ENCODE data around the gene CFAP45.
"Not testable (repeated sequence)": the region's sequence is repeated elsewhere in the genome, so short reads cannot be mapped to it uniquely, and the experiment has no call there.

CFAP45 gene

DNA sequence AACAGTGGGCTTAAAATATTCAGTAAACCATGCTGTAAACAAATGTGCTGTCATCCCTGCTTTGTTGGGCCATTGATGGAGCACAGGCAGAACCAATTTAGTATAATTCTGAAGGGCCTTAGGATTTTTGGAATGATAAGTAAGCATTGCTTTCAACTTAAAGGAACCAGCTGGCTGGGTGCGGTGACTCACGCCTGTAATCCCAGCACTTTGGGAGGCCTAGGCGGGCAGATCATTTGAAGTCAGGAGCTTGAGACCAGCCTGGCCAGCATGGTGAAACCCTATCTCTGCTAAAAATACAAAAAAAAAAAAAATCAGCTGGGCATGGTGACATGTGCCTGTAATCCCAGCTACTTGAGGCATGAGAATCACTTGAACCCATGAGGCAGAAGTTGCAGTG, 4.1 kb upstream of the CFAP45 start:
- not testable (repeated sequence) for DNase-seq (ENCODE audit: low read depth in 2 of 2)

DNA sequence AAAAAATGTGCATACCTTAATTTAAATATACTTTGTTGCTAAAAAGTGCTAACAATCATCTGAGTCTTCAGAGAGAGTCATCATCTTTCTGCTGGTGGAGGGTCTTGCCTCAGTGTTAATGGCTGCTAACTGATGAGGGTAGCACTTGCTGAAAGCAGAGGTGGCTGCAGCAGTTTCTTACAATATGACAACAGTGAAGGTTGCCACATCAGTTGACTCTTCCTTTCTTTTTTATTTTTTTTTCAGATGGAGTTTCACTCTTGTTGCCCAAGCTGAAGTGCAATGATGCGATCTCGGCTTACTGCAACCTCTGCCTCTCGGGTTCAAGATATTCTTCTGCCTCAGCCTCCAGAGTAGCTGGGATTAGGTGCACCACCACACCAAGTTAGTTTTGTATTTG, 2.6 kb upstream of the CFAP45 start:
- DNase-seq (ENCODE audit: low read depth in 2 of 2), result no peak

DNA sequence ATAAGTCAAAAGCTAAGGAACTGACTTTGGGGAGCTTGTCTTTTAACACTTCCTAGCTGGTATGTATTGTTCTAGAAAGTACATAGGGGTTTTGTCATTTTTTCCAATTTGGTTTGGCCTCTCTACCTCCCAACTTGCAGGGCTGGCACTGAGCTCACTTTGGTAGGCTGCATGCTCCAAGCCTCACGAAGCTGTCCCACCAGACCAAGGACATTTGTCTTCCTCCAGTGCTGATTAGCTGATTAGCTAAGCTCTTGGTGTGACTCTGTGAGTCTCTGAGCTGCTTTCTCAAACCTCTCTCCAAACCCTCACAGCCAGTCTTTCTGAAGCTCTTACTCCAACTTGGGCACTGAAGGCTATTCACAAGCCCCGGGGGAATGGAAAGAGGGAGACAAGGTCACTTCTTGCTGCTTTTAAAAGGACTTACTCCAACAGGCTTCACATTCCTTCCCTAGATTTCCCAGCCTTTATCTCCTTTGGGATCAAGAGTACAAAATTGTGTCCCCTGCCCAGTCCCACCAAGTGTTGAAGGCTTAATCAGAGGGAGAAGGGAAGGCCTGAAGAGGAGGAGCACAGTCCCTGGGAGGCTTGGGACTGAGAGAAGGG, 893 bp upstream of the CFAP45 start:
- DNase-seq (ENCODE audit: low read depth in 2 of 2), result no peak

DNA sequence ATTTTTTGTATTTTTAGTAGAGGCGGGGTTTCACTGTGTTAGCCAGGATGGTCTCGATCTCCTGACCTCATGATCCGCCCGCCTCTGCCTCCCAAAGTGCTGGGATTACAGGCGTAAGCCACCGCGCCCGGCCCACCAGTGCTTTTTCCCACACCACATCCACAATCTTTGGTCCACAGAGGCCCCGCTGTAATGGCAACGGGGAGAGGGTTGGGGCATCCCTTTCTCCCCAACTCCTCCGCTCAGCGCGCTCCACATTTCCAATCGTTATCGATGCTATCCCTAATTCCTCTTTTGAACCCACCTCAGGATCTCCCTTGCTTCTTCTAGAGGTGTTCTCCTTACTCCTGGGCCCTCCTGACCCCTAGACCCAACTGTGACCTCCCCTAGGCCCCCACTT, 331 bp downstream of the CFAP45 start:
- DNase-seq (ENCODE audit: low read depth in 2 of 2), result not testable (repeated sequence)

DNA sequence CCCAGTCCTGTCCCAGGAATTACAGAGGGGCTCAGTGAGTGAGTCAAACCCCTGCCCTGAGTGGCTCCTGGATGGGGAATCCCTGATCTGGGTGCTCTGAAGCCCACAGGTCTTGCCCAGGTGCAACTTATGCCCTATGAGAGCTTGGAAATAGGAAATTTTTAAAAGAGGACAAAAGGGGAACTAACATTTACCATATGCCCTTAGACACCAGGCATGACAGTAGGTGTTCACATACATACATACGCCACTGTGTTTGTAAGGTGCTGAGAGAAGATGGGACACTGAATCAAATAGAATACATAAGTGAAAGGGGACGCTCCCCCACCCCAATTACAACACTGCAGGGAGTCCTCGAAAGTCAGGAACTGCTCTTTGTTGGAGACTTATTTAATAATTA, 1.4 kb downstream of the CFAP45 start:
- no peak for DNase-seq (ENCODE audit: low read depth in 2 of 2)

DNA sequence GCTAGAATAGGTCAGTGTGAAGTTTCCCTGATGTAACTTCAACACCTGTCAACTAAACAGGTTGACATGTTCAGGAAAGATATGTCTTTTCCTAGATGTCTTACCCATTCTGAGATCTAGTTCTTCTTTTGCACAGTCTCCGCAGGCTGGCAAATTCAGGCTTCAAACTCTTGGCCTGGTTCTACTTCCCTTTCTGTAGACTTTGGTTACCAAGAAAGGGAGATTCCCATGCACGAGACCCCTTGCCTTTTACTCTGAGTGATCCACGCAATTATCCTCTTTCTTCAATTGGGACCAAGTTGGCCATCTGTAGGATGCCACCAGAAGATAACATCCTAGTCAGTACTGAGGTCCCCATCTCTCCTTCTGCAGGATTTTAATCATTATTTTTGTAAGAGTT, 2.0 kb downstream of the CFAP45 start:
- DNase-seq (ENCODE audit: low read depth in 2 of 2), result no peak

DNA sequence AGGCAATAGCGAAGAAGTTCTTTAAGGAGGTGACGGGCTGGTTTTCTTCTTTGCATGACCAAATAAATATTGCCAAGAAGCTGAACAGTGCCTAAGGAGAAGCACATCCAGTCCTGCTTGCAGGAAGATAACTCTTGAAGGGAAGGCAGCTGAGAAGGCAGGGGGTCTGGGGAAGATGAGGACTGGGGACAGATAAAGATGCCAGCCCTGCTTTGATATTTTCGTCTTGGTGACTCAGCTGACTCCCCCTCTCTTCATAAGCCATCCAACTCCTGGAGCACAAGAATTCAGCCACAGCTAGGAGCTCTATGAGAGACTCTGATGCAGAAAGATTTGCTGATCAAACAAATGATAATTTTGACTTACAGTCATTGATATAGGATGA, 3.4 kb downstream of the CFAP45 start:
- DNase-seq (ENCODE audit: low read depth in 2 of 2), result no peak

DNA sequence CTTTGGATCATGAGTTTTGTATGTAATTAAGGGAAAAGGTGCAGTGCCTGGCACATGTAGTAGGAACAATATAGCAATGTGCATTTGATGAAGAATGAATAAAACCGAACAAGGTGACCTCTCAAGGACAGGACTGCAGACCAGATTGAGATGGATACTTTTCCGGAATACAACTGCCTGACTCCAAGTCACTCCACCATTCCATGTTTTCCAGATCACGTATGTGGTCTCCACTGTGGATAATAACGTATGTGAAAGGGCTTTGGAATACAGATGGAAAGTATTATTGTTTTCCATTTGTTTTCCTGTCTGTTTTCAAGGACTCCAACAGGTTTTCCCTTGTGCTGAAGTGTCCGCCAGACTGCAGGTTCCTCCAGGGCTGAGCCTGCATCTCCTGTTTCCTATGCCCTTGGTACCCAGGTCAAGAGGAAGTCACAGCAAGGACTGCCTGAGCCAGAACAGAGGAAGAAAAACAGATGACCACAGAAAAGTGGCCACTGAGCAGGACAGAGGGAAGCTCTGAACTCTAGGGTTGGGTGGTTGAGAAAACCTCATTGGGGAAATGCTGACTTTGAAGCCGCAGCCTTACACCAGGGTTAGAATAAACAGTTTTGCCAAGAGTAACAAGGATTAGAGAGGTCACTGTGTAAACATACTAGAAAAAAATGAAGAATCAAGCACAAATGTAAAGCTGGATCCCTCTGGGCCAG, 4.0 kb downstream of the CFAP45 start:
- DNase-seq (ENCODE audit: low read depth in 2 of 2), result no peak

DNA sequence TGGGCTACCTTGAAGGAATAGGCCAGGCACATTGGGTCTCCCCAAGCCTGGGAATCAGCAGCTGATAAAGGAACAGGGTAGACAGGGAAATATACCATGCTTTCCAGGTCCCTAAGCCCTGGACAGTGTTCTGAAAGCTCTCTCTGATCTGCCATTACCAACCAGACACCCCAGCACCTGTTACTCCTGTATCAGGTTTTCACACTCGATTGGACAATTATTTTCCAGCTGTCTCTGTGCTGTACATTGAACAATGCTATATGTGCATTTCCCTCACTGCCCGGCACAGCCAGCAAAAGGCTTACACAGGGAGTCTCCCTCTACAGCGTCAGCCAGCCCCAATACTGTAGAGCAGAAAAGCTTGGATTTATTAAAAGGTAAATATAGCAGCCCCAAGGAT, 4.7 kb downstream of the CFAP45 start:
- no peak for DNase-seq (ENCODE audit: low read depth in 2 of 2)

DNA sequence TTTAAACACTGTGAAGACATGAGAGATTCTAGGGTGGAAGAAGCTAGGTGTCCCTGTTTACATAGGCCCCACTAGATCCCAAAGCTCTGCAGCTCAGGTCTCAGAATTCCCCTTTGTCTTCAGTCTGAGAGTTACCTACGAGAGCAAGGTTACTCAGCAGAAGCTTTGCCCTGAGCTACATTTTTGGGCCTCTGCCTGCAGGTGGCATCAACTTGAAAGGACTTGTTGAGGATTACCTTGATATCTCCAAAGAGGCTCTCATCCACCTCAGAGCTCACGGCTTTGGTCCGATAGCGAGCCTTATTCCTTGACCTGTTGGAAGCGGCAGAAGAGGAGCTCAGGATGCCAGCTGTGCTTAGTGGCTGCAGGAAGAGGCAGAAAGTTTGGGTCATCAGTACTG, 7.0 kb downstream of the CFAP45 start:
- no peak for DNase-seq (ENCODE audit: low read depth in 2 of 2)

DNA sequence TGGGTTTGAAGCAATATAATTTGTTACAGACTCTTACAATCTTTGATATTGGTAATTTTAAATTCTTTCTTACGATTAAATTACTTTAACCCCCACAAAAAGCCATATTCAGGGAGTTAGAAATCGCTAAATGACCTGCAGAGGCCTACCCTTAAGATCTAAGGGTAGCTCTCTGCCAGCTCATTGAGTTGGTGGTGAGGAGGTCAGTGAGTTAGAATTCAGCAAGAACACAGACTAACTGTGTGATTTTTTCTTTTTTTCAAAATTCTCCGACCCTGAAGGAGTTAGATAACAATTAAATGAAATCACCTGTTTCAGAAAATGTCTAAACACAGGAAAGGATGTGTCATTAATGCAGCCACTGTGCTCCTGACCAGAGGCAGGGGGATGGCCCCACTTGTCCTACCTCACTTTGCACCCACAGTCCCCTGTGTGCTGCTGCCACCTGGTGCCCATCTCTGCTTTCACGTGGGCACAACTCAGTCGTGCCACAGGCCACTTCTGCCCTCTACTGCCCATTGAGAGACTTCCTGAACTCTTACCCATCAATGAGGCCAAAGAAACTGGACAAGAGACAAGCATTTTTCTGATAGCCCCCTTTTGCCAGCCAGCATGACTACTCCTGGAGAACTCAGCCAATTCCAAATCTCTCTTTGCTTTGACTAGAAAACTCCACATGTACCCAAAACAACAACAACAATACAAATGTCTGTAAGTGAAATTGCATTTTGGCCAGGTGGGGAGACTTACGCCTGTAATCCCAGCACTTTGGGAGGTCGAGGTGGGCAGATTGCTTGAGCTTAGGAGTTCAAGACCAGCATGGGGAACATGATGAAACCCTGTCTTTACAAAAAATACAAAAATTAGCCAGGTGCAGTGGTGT, 8.4 kb downstream of the CFAP45 start:
- peak; percentile 55 to 78 for DNase-seq (ENCODE audit: low read depth in 2 of 2)

DNA sequence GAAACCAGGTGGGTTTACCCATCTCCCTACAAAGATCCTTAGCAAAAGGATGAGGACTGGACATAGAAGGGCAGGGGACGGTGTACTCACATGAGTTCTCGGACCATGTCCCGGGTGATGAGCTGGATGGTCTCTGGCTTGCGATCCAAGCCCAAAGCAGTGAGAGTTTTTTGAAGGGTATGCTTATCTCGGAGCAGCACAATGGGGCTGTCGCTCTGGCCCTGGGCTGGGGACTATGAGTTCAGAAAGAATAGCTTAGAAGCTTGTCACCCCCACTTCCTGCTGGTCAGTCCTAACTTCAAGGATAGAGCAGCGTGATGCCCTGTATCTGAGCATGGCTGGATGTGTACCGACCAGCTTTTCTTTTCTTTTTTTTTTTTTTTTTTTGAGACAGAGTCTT, 9.6 kb downstream of the CFAP45 start:
- DNase-seq (ENCODE audit: low read depth in 2 of 2), result no peak

DNA sequence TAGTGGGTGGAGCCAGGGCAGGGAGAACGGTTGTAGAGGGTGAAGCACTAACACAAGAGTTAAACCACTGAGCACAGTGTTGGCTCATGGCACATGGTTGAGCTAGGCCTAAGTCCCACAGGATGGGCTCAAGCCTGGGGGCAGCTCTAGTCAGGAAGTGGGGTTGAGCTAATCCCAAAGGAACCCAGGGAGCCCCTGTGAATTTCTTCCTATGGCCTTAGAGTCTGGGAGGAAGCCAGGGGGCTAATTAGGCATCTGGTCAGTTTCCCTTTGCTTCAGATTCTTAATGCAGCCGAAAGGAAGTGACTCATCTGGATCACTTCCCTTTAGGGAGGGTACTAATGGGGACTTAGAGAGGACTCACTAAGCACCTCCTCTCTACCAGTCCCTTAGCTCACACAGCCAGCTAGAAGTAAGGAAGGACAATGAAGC, 10.1 kb downstream of the CFAP45 start:
- no peak for DNase-seq (ENCODE audit: low read depth in 2 of 2)

DNA sequence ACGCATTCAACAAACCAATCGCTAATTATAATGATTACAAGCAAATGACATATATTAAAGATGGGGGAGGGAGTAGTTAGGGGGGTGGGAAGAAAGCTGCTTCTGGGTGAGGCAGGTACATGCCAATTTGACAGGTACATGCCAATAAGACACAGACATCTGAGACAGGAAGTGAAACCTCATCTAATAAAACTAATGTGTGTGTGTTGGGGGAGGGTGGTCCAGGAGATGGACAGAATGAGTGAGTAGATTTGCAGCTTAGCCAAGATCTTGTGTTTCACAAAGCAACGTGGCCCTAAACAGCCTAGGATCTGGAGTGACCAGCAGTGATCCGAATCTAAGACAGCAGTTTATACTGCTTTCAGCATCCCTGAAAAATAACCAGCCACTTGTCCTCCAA, 10.8 kb downstream of the CFAP45 start:
- no peak for DNase-seq (ENCODE audit: low read depth in 2 of 2)

DNA sequence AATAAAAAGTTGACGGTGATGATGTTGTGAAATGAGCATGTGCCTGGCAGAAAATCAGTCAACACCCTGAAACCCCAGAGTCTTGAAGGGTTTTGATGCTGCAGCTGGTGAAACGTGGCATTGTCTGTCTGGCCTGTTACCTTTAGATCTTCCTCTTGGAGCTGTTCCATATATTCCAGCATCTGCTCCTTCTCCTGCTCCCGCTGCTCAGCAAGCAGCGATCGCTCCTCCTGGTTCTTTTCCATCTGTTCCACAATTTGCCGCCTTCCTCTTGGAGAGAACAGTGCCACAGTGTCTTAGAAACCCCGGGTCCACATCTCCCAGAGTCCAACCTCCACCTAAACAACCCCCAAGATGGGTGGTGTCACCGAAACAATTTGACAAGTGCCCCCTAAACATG, 15.7 kb downstream of the CFAP45 start:
- DNase-seq (ENCODE audit: low read depth in 2 of 2), result no peak

DNA sequence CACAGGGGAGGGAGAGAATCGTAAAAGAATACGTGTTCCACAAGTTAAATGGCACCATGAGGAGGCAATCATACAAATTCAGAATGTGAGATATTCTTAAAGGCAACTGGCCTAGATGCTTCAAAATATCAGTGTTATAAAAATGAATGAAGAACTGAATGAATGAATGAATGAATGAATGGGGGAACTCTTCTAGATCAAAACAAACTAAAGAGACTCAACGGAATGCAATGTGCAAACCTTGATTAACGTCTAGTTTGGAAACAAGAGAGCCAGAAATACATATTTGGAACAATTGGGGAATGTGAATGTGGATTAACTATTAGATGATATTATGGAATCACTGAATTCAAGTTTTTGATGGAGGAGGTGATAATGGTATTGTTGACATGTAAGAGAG, 16.8 kb downstream of the CFAP45 start:
- DNase-seq (ENCODE audit: low read depth in 2 of 2), result no peak

DNA sequence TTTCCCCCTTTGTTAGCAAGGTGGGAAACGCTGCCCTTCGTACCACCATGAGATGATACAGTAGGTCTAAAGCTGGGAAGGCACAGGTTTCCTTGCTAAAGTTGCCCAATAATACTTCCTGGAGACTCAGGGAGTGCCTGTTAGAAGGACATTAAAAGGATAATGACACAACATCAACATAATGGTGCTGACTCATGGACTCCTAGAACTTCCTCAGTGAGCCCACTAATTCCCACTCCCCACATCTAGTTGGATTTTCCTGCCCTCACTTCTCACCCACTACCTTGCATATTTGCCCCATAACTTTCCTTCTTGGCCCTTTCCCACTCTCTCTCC, 17.5 kb downstream of the CFAP45 start:
- DNase-seq (ENCODE audit: low read depth in 2 of 2), result no peak

DNA sequence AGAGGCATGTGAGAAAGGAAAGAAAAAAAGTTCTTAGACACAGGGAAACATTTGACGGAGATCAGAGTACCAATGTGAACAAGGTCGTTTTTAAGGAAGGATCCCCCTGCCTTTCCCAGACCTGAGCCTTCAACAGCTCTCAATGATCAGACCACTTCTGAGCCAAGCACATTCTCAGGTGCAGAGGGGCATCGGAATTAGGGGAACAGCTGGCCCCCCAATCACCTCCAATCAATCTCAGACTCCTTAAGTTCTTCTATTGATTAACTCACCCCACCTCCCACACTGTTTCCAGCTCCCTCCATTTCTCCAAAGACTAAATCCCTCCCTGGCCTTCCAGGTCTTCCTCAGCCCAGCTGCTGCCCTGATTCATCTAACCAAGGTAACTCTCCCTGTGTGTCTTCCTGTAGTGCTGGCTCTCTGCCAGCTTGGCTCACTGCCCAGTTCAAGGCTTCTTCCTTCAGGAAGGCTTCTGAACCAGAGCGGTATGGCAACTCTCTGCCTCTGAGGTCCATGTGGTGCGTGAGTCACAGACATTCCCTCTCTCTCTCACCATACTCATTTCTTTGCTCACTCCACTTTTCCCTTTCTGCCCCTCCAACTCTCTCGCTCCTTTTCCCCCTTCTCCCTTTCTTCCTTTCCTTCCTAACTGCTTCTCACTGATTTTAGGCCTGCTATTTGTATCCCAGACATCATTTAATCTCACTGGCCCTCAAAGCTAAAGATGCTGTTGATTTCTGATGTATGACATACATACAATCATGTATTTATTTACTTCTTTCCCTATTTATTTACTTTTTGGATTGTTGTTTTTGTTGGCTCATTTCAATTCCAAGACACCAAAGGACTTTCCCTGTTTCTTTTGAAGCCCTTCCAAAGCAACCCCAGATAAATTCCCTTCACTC, 18.1 kb downstream of the CFAP45 start:
- no peak for DNase-seq (ENCODE audit: low read depth in 2 of 2)

DNA sequence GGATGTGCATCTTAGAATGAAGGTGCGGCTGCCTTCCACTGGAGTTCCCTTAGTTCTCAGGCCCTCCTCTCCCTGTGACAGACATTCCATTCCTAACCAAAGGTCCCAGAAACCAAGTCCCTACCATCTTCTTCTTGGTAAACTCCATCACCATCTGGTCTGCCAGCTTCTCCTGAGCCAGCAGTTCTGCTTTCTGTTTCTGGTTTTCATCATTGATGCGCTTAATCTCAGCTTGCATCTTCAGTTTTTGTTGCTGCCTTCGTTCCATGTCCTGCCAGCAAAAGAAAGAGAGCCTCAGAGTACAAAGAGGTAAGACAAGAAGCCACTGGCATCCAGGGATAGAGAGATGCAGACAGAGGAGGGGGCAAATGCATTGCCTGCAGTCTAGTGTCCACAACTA, 19.5 kb downstream of the CFAP45 start:
- no peak for DNase-seq (ENCODE audit: low read depth in 2 of 2)

DNA sequence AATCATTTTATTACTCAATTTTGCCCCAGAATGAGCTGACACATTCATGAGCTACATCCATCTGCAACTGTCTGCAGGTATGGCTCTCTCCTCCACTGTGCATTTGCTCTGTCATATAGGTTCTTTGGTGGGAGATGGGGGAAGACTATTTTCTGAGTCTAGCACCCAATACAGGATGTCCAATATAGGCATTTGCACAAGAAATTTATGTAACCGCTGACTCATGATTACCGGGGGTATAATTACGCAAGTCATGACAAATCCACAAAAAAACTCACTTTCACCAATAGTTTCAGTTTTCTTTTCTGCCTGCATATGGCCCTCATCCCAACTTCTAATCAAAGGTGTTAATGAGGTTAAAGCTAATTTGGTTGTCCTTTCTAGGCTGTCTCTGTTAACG, 20.0 kb downstream of the CFAP45 start:
- DNase-seq (ENCODE audit: low read depth in 2 of 2), result no peak

DNA sequence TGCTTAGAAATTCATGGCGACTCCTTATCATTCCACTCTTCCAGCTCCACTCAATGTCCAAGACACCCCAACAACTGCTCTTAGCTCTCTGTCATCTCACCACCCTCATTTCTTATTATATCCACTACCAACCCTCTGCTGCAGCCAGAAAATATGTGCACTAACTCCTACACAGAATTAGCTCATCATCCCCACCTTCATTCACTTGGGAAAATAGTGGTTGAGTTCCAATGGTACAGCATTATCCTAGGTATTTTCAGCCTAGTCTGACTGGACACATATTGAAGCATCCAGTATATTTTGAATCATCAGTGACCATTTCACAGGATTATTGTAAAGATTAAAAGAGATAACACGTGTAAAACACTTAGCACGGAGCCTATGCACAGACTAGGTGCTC, 20.8 kb downstream of the CFAP45 start:
- no peak for DNase-seq (ENCODE audit: low read depth in 2 of 2)

All from stimulated activated CD8-positive, alpha-beta memory T cell treated with anti-CD3 and anti-CD28 coated beads, Interleukin-2, amount 100 ng/mL, for 48 hours (primary cell).